Upper lobe of right lung (tissue), 1 donor: Measurements from ENCODE around the gene PFKFB3. TPM values are rescaled to one million over a fixed set of nuclear protein-coding genes. Genes with fewer than 3 reads are reported as not detected.
"Not testable (repeated sequence)": the region's sequence is repeated elsewhere in the genome, so short reads cannot be mapped to it uniquely, and the experiment has no call there.

Experiments used
- ATAC-seq: fragments of 200-7000 bp; cut with Tn5 transposase; one replicate; pipeline ENCODE4 v1.9.1; 2020; ENCODE audit warnings: mild to moderate bottlenecking, moderate library complexity
- DNase-seq: peaks from one replicate; pipeline ENCODE4 v3.0.0-alpha.2; 2020
- H3K27ac ChIP-seq: fragments of 200-600 bp; one replicate; pipeline ENCODE4 v1.8.0; 2022
- H3K27me3 ChIP-seq: fragments of 200-600 bp; one replicate; pipeline ENCODE4 v1.8.0; 2022; ENCODE audit warnings: mild to moderate bottlenecking
- H3K36me3 ChIP-seq: fragments of 200-600 bp; one replicate; pipeline ENCODE4 v1.8.0; 2022
- H3K4me1 ChIP-seq: fragments of 200-600 bp; one replicate; pipeline ENCODE4 v1.8.0; 2022
- H3K4me3 ChIP-seq: fragments of 200-600 bp; one replicate; pipeline ENCODE4 v1.8.0; 2022; ENCODE audit warnings: mild to moderate bottlenecking
- H3K9me3 ChIP-seq: fragments of 200-600 bp; one replicate; pipeline ENCODE4 v1.8.0; 2022
- CTCF ChIP-seq: fragments of 200-600 bp; IDR thresholded peaks from one replicate; pipeline ENCODE4 v1.8.0; 2022; ENCODE audit warnings: antibody characterized with exemption
- intact Hi-C: fragments of 100-400 bp; cut with DNase I; formaldehyde crosslinking; loops from one replicate; pipeline ENCODE4 v1.11.0; 2022
- total RNA-seq: library from RNA; stranded (reverse); fragmentation: NEBNext Ultra II Directional; extraction: Animal tissue kit (Norgen Biotek cat#: 25700); gene quantifications from one replicate; pipeline ENCODE4 v1.2.1, GENCODE V29; 2021
- donor health status: DM: no; HTN: yes; CAD: no; lungs with severe emphysema.

The PFKFB3 gene
- total RNA-seq, 1 donor from 2014 or later, result 77.2 TPM

- no peaks in the 10 kb centered on the region for H3K27me3 ChIP-seq
- peak; percentile 14 for ATAC-seq
- no peak for TF ChIP-seq CTCF
- no peaks in the 10 kb centered on the region for H3K36me3 ChIP-seq
- intact Hi-C loops, result no loop called here
- no peak overlapping the region for H3K27ac ChIP-seq
- H3K4me3 ChIP-seq, result no peak overlapping the region
- DNase-seq, result no peak
- H3K4me1 ChIP-seq, result peaks cover 4% of the 10 kb centered on the region
- no peaks in the 10 kb centered on the region for H3K9me3 ChIP-seq
Observed at GRCh38 chr10:6247041-6247712, 44.4 kb downstream of the PFKFB3 start.

DNA sequence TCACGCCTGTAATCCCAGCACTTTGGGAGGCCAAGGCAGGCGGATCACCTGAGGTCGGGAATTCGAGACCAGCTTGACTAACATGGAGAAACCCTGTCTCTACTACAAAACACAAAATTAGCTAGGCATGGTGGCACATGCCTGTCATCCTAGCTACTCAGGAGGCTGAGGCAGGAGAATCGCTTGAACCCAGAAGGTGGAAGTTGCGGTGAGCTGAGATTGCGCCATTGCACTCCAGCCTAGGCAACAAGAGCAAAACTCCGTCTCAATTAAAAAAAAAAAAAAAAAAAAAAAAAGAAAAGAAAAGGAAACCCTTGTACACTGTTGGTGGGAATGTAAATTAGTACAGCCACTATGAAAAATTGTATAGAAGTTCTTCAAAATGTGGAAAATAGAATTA is 46.2 kb downstream of the PFKFB3 start:
- DNase-seq, intact Hi-C loops, H3K4me3 ChIP-seq, H3K27me3 ChIP-seq, ATAC-seq, H3K9me3 ChIP-seq, H3K4me1 ChIP-seq, H3K36me3 ChIP-seq, H3K27ac ChIP-seq: not testable (repeated sequence)

DNA sequence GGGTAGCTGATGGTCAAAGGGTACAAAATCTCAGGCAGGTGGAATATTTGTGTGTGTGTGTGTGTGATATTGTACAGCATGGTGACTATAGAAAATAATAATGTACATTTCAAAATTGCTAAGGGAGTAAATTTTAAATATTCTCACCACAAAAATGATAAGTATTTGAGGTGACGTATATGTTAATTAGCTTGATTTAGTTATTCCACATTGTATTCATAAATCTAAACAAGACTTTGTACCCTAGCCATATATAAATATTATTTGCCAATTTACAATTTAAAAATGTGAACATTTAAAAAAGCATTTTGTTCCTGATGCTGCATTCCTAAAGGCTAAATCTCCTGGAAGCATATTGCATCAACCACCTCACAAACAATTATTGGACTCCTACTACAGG is 47.0 kb downstream of the PFKFB3 start:
- no peak for DNase-seq
- Histone ChIP-seq H3K4me1 (peaks cover 4% of the 10 kb centered on the region), H3K27ac (no peak overlapping the region), H3K9me3 (no peaks in the 10 kb centered on the region), H3K36me3 (no peaks in the 10 kb centered on the region), H3K27me3 (no peaks in the 10 kb centered on the region), H3K4me3 (no peak overlapping the region)
- intact Hi-C loops, result no loop called here
- TF ChIP-seq CTCF, result no peak
- no peak for ATAC-seq

DNA sequence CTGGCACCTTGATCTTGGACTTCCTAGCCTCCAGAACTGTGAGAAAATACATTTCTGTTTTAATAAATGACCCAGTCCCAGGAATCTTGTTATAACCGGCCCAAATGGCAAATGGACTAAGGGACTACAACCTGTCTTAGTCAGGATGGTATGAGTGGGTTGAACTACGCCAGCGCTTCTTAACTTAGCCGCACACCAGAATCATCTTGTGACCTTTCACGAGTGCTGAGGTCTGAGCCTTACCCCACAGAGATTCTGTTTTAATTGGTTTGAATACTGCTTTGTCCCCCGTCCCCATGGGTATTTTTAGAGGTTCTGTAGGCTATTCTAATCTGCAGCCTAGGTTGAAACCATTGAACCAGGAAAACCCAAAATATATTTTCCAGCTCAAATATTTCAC is 48.0 kb downstream of the PFKFB3 start:
- no peaks in the 10 kb centered on the region for H3K36me3 ChIP-seq
- no peak overlapping the region for H3K27ac ChIP-seq
- no peak for TF ChIP-seq CTCF
- H3K27me3 ChIP-seq, result no peaks in the 10 kb centered on the region
- ATAC-seq, result no peak
- H3K4me3 ChIP-seq, result no peak overlapping the region
- H3K9me3 ChIP-seq, result no peaks in the 10 kb centered on the region
- intact Hi-C loops, result no loop called here
- DNase-seq, result no peak
- peaks cover 4% of the 10 kb centered on the region for H3K4me1 ChIP-seq

DNA sequence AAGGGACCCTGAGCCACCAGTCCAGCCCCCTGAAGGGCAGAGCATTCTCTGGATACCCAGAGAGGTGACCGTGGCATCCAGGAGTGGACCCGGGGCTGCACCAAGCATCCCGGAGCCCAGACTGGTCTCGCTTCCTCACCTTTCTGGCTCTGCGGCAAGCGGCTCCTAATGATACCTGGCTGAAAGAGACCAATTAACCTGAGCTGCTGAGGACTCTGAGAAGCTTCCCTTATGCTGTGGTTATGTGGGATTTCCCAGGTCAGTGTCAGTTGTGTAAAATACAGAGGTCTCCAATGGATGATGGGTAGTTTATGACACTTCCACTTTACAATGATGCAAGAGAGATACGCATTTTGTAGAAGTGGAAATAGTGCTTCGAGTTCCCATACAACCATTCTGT is 51.5 kb downstream of the PFKFB3 start:
- Histone ChIP-seq H3K4me1 (no peaks in the 10 kb centered on the region), H3K9me3 (no peaks in the 10 kb centered on the region), H3K27me3 (no peaks in the 10 kb centered on the region), H3K27ac (no peak overlapping the region), H3K4me3 (no peak overlapping the region), H3K36me3 (no peaks in the 10 kb centered on the region)
- DNase-seq (no peak), ATAC-seq (peak; percentile 42)
- intact Hi-C loops, result no loop called here
- TF ChIP-seq CTCF, result no peak

DNA sequence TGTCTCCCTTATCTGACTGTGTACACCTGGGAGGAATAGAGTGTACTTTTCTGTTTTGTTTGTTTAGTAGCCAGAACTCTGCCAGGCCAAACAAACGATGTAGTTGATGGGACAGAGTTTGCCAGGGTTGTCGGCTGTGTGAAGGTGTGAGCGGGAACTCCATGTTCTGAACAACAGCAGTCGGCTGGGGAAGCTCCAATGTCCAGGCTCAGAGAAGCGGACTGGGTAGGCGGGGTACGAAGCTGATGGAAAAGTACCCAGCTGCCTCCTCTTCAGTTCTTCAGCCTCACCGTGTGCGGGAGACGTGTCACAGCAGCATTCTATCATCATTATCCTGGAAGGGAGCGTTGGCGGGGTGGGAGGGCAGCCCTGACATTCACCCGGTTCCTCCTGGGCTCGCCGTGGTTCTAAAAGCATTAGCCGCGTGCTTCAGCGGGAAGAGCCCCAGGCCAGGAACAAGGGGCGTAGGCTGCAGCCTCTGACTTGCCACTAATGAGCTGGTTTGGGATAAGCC is 52.9 kb downstream of the PFKFB3 start:
- ATAC-seq (peak; percentile 90), DNase-seq (no peak)
- Histone ChIP-seq H3K4me1 (no peaks in the 10 kb centered on the region), H3K9me3 (no peaks in the 10 kb centered on the region), H3K27me3 (no peaks in the 10 kb centered on the region), H3K36me3 (no peaks in the 10 kb centered on the region), H3K4me3 (no peak overlapping the region), H3K27ac (peak overlapping the region; percentile 51)
- intact Hi-C loops, result no loop called here
- TF ChIP-seq CTCF, result no peak
